ENCODE data around the gene MTIF2. TPM values are rescaled to one million over a fixed set of nuclear protein-coding genes. Genes with fewer than 3 reads are reported as not detected.

The MTIF2 gene
- total RNA-seq, 1 donor from 2014 or later, result 22.9 TPM

GRCh38 chr2:55223958-55224760 lies 44.9 kb downstream of the MTIF2 start:
- peaks cover 5% of the 10 kb centered on the region for H3K27me3 Mint-ChIP-seq (ENCODE audit: unreplicated experiment)
- no peak for DNase-seq (ENCODE audit: low spot score)

GRCh38 chr2:55213822-55214221 lies 55.2 kb downstream of the MTIF2 start:
- Mint-ChIP-seq H3K4me3 (ENCODE audit: unreplicated experiment) (no peak overlapping the region), H3K36me3 (ENCODE audit: low read depth, unreplicated experiment) (no peaks in the 10 kb centered on the region), H3K27me3 (ENCODE audit: unreplicated experiment) (no peaks in the 10 kb centered on the region), H3K4me1 (ENCODE audit: unreplicated experiment) (no peaks in the 10 kb centered on the region), H3K27ac (ENCODE audit: unreplicated experiment) (no peak overlapping the region), H3K9me3 (ENCODE audit: unreplicated experiment) (no peaks in the 10 kb centered on the region)
- TF ChIP-seq, protein P1, sequence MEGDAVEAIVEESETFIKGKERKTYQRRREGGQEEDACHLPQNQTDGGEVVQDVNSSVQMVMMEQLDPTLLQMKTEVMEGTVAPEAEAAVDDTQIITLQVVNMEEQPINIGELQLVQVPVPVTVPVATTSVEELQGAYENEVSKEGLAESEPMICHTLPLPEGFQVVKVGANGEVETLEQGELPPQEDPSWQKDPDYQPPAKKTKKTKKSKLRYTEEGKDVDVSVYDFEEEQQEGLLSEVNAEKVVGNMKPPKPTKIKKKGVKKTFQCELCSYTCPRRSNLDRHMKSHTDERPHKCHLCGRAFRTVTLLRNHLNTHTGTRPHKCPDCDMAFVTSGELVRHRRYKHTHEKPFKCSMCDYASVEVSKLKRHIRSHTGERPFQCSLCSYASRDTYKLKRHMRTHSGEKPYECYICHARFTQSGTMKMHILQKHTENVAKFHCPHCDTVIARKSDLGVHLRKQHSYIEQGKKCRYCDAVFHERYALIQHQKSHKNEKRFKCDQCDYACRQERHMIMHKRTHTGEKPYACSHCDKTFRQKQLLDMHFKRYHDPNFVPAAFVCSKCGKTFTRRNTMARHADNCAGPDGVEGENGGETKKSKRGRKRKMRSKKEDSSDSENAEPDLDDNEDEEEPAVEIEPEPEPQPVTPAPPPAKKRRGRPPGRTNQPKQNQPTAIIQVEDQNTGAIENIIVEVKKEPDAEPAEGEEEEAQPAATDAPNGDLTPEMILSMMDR (IDR thresholded peaks at IDR 0.05; ENCODE audit: unreplicated experiment), result no peak
- DNase-seq (ENCODE audit: low spot score), result no peak

More at GRCh38 chr2:55223958-55224760, 44.9 kb downstream of the MTIF2 start:
- Mint-ChIP-seq H3K4me3 (ENCODE audit: unreplicated experiment) (no peak overlapping the region), H3K4me1 (ENCODE audit: unreplicated experiment) (peaks cover 23% of the 10 kb centered on the region), H3K27ac (ENCODE audit: unreplicated experiment) (no peak overlapping the region), H3K9me3 (ENCODE audit: unreplicated experiment) (no peaks in the 10 kb centered on the region), H3K36me3 (ENCODE audit: low read depth, unreplicated experiment) (no peaks in the 10 kb centered on the region)
- TF ChIP-seq, protein P1 (IDR thresholded peaks at IDR 0.05; ENCODE audit: unreplicated experiment), result no peak

DNA sequence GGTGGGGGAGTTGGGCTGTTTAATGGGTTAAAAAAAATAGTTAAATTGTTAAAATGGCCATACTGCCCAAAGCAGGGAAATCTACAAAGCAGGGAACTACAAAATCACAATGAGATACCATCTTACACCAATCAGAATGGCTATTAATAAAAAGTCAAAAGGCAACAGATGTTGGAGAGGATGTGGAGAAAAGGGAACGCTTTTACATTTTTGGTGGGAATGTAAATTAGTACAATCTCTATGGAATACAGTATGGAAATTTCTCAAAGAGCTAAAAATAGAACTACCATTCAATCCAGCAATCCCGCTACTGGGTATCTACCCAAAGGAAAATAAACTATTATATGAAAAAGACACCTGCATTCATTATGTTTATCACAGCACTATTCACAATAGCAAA lies 64.1 kb downstream of the MTIF2 start:
- H3K36me3 Mint-ChIP-seq (ENCODE audit: low read depth, unreplicated experiment), result peaks cover 43% of the 10 kb centered on the region
- H3K27me3 Mint-ChIP-seq (ENCODE audit: unreplicated experiment), result peaks cover 2% of the 10 kb centered on the region
- DNase-seq (ENCODE audit: low spot score), result no peak
- no peak overlapping the region for H3K27ac Mint-ChIP-seq (ENCODE audit: unreplicated experiment)
- no peaks in the 10 kb centered on the region for H3K4me1 Mint-ChIP-seq (ENCODE audit: unreplicated experiment)
- H3K4me3 Mint-ChIP-seq (ENCODE audit: unreplicated experiment), result no peak overlapping the region
- H3K9me3 Mint-ChIP-seq (ENCODE audit: unreplicated experiment), result no peaks in the 10 kb centered on the region
- TF ChIP-seq, protein P1 (IDR thresholded peaks at IDR 0.05; ENCODE audit: unreplicated experiment), result no peak

DNA sequence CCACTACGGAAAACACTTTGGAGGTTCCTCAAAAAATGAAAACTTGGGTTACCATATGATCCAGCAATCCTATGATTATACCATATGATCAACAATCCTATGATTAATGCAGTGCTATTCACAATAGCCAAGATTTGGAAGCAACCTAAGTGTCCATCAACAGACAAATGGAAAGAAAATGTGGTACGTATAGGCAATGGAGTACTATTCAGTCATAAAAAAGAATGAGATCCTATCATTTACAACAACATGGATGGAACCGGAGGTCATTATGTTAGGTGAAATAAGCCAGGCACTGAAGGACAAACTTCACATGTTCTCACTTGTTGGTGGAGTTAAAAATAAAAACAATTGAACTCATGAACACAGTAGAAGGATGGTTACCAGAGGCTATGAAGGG lies 64.5 kb downstream of the MTIF2 start:
- DNase-seq (ENCODE audit: low spot score), result no peak
- H3K27me3 Mint-ChIP-seq (ENCODE audit: unreplicated experiment), result peaks cover 2% of the 10 kb centered on the region
- no peak overlapping the region for H3K27ac Mint-ChIP-seq (ENCODE audit: unreplicated experiment)
- no peaks in the 10 kb centered on the region for H3K9me3 Mint-ChIP-seq (ENCODE audit: unreplicated experiment)
- no peaks in the 10 kb centered on the region for H3K4me1 Mint-ChIP-seq (ENCODE audit: unreplicated experiment)
- TF ChIP-seq, protein P1 (IDR thresholded peaks at IDR 0.05; ENCODE audit: unreplicated experiment), result no peak
- peaks cover 46% of the 10 kb centered on the region for H3K36me3 Mint-ChIP-seq (ENCODE audit: low read depth, unreplicated experiment)
- no peak overlapping the region for H3K4me3 Mint-ChIP-seq (ENCODE audit: unreplicated experiment)

GRCh38 chr2:55200416-55200815 lies 68.6 kb downstream of the MTIF2 start:
- TF ChIP-seq, protein P1 (IDR thresholded peaks at IDR 0.05; ENCODE audit: unreplicated experiment), result no peak
- no peaks in the 10 kb centered on the region for H3K4me1 Mint-ChIP-seq (ENCODE audit: unreplicated experiment)
- DNase-seq (ENCODE audit: low spot score), result no peak
- no peaks in the 10 kb centered on the region for H3K9me3 Mint-ChIP-seq (ENCODE audit: unreplicated experiment)
- H3K27ac Mint-ChIP-seq (ENCODE audit: unreplicated experiment), result no peak overlapping the region
- H3K27me3 Mint-ChIP-seq (ENCODE audit: unreplicated experiment), result peaks cover 2% of the 10 kb centered on the region
- no peak overlapping the region for H3K4me3 Mint-ChIP-seq (ENCODE audit: unreplicated experiment)
- H3K36me3 Mint-ChIP-seq (ENCODE audit: low read depth, unreplicated experiment), result peaks cover 61% of the 10 kb centered on the region
